Brain pericyte (primary cell): ENCODE measurements around the gene KIF21B.

Experiments
- DNase-seq: peaks from one replicate; pipeline ENCODE4 v3.0.0-alpha.2; 2012; ENCODE audit warnings: low read depth, low spot score

KIF21B gene

DNA sequence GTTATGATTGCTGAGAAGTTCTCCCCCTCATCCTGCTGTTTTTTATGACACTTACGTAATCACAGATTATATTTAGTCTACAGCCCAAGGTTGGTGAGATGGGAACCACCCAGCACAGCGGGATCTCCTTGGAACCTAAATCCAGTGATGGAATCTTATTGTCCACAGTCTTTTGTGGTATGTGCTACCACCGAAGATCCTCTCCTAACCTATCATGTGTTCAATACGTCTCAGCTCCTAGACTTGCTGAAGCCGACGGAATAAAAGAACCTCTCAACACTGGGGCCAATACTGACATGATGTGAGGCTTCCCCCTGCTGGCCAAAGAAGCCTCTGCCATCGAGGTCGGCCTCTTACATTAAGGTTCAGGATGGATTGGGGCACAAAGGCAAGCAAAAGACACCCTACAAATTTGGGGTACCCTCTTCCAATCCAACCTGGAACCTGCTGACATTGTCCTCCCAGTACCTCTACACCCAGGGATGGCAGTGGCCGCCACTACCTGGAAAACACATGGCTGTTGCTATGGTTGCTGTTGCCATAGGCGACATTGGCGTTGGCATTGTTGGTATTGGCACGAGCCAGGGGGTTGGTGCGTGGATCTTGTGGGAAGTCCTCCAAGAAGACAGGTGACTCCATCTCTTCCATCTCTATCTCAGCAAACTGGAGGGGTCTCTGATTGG lies 19.4 kb upstream of the KIF21B start:
- peak; percentile 17 for DNase-seq

DNA sequence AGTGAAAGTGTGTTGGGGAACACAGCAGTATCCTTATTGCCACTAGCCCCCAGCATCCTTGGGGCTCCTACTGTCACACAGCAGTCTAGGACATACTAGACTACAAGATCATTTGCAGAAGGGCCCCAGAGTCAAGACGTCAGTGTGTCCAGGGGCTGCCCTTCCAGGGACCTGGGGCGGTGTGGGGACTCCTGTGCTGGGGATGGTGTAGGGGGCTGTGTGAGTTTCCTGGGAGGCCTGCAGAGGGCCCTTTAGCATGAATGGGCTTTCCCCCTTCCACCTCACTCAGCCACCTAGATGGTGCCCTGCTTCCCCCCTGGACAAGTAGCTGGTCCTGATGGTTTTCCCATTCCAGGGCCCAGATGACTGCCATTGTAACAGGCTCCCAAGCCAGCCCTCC lies 17.5 kb upstream of the KIF21B start:
- no peak for DNase-seq

DNA sequence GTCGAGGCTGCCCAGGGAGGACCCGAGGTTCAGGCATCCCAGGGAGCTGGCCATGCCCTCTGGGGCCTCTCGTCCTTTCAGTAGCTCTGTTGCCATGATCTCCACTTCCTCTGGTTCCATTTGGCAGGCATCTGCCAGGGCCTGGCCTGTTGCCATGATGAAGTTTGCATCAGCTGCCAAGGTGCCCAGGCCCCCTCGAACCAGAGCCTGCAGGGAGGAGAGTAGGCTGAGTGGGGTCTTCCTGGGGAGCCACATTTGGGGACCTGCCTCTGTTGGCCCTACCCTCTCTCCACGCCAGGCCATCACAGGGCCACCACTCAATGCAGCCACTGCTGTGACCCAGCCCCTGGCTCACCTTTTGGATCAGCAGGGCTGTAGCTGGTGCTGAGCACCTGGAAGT lies 16.4 kb upstream of the KIF21B start:
- DNase-seq = no peak

GRCh38 chr1:201039418-201039817 lies 15.9 kb upstream of the KIF21B start:
- DNase-seq = no peak

DNA sequence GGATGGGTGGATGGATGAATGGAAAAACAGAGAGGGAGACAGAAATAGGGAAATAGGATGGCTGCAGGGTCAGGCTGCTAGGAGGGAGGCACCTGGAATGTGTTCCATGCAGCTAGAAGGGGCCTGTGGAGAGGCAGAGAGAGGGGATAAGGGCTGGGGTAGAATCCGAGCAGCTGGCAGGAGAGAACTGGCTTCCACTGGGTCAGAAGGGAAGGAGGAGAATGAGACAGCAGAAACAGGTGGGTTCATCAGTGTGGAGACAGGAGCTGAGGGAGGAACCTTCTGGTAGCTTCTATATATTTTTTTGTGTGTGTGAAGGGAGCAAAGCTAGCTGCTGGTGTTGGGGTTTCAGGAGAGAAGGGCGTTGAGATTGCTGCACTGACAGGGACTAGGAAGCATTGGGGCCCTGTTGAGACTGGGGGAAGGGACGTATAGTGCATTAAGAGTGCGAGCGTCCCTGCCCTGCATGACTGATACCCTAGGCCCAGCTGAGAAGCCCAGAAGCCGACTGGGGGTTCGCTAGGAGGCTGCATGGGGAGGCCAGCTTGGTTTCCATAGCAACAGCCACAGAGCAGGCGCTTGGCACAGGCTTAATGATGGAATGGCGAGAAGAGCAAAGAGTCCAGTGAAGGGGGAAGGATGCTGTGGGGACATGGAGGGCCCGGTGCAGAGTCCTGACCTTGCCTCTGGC lies 14.8 kb upstream of the KIF21B start:
- no peak for DNase-seq

DNA sequence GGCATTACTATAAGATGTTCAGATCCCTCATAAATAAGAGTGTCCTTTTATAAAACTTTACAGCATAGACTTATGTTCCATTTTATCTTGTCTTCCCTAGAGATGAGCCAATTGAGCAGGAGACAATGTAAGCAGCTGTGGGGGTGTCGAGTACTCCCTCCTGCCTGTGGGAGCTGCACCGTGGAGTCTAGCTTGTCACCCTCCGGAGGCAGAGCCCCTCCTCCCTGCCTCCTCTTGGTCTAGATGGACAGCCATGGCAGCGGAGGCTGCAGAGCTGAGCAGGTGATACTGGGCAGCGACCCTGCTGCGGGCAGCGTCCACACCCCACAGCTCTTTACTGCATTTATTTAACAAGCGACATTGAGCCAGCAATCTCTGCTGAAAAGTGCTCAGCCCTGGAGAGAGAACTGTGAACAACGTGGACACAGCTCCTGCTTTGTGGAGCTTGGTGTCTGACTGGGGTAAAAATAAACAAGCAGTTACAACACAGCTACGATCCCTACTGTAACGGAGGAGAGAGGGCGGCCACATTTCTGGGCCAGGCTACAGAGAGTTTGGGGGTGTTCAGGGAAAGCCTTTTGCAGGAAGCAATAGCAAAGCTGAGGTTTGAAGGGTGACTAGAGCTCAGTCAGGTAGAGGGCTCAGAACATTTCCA lies 12.8 kb upstream of the KIF21B start:
- DNase-seq = no peak

DNA sequence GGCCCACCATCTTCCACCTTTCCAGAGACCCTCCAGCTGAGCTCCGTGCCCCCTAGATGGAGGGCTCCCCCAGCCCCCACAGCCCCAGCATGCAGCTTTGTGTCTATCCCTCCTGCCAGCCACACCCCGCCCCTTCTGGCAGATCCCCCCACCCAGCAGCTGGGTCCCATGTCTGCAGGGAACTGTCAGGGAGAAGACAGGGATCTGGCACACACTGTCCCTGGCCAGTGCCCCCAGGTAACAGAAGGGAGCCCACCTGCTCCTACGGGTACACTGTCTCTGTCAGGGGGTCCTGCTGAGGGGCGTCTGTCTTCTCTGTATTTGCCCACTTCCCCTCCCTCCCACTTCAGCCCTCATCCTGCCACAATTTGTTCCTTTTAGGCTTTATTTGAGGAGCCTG lies 11.2 kb upstream of the KIF21B start:
- no peak for DNase-seq

DNA sequence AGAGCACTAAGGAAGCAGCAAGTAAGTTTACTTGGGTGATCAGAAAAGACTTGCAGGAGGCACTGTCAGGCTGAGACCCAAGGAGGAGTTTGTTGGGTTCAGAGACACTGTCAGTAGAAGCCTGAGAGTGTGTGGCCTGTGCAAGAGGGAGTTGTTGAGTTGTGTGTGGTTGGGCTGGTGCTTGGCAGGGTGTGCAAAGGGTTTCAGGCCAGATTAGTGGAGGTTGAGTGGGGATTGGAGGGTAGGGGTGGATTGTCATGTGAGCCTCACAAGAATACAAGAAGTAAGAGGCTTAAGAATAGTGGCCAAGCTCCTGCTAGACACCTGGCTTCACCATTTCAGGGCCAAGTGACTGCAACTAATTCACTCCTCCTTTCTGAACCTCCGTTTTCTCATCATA lies 8.9 kb upstream of the KIF21B start:
- no peak for DNase-seq

GRCh38 chr1:201028461-201028889 lies 5.0 kb upstream of the KIF21B start:
- DNase-seq = no peak

- DNase-seq = no peak
These were observed 3.3 kb upstream of the KIF21B start for GRCh38 chr1:201026836-201027235.

DNA sequence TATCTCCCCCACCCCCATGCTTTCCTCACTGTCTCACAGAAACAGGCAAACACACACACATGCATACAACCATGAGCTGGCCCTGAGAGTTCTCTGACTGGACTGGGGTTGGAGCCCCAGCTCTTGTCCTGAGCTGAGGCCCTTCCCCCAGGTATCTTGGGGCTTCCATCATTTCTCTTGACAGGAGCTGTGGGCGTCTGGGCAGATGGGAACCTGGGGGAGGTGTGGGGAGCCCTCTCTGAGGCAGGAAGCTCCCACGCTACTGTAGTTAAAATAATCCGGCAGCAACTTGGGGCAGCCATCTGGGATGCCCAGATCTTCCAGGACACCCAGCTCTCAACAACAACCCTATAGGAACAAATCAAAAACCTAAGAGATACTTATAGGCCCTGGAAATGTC lies 2.7 kb upstream of the KIF21B start:
- DNase-seq = no peak

GRCh38 chr1:201025571-201026002 lies 2.1 kb upstream of the KIF21B start:
- DNase-seq = no peak

DNA sequence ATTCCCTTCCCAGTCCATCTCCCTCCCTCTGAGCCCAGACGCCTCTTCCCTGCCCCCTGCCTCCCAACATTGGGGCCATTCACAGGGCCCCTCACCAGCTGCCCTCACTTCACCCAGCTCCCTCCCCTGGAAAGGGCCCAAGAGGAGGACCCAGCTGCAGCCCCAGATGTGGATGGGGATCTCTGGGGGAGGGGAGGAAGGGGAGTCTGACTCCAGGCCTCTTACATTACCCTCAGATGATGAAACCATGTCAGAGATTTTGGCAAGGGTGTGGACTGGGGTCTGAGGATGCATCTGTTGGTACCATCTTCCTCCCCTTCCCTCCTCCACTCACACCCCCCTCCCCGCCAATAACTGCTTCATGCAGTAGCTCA lies 1.1 kb upstream of the KIF21B start:
- DNase-seq = no peak

GRCh38 chr1:201023920-201024624 lies 558 bp upstream of the KIF21B start:
- DNase-seq = no peak

DNA sequence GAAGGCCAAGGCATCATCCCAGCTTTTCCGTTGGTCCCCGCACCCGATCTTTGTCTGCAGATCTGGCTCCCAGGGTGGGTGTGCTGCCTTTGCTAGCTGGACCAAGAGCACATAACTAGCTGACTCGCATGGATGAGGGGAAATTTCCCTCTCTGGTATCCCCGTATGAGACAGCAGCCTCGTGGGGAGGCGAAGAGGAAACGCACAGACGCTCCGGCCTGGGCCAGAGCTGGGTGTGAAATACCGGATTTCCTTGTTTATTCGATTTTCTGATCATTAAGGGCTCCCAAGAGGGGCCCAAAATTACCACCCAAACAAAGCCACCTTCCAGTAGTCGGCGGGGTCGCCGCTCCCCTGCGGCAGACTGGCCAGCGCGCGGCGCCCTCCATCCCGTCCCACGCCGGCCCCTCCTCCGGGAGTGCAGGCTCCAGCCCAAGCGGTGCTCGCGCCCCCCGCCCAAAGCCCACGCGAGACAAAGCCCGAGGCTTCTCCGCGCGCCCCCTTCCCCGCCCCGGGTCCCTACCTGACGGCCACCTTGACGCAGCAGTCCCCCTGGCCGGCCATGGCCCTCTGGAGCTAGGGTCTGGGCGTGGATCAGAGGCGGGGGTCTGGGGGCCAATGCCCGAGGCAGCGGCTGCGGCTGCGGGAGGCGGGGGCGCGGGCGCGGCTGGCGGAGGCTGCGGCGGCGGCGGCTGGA lies 546 bp downstream of the KIF21B start:
- DNase-seq = no peak

- no peak for DNase-seq
These were observed 1.1 kb downstream of the KIF21B start for GRCh38 chr1:201022493-201022819.

DNA sequence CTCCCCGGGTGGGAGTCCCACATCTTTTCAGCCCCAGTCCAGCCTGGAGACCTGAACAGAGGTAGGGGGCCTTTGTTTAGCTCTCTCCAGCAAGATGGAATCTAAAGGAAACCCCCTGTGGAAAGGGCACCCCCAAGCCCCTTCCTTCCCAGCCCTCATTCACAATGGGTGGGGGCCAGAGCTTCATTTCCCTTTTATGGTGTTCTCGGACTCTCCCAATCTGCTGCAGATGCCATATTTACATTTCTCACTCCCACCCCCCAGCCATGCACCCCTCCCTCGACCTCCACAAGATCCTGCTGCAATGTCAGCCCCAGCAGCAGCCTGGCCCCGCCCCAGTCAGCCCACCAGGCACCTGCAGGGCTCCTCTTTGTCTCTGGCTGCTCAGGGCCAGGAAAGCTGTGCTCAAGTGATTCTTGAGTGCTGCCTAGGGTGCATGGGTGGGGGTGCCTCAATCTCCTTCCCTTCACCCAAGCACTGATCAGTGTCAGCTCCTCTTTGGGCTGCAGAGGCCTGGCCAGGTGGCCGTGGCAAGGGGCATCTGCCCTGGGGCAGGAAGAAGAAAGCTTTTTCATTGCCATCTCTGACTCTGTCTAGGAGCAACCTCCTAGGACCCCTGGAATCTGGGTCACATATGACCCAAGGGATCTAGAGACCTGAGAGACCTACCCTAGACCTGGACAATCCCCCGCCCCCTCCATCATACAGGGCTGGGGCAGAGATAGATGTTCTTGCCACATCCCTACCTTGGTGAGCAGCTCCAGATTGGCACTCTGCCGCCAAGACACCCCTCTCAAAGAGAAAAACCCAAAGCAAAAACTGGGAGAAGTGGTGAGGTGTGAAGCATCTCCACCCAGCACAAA lies 1.7 kb downstream of the KIF21B start:
- no peak for DNase-seq

DNA sequence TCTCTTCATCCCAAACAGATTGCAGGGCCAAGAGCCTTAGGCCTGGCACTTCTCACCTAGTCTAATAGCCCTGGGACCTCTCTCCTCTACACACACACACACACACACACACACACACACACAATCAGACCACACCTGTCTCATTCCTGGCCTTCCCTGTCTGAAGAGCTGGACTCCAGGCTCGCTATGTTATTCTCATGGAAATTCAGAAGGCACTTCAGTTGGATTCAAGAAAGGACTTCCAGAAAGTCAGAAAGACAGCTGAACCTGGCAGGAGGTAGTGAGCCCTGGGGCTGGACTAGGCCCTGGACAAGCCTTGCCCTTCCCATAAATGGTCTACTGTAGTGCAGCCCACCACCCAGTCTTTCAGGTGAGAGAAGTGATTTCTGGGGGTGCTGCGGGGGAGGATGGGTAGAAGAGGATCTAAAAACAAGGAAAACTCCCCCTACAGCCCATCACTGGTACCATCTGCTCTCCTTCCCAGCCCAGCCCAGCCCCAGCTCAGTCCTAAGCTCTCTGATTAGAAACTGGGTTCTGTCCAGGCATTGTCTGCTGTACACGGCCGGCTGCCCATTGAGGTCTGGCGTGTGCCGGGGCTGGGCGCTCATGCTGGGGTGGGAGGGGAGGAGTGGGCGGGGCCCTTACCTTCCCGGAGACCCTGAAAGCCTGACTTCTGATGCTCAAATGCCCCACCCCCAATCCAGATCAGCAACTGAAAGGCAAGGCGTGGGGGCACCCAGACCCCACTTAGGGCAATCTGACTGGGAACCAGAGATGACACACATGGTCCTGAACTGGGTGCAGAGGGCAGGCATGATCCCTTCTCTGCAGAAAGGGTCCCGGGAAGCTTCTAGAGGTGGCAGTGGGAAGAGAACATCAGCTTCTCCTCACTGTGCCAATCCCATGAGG lies 2.5 kb downstream of the KIF21B start:
- DNase-seq = no peak

GRCh38 chr1:201020040-201020591 lies 3.4 kb downstream of the KIF21B start:
- no peak for DNase-seq
